Putamen (tissue), 1 donor: ENCODE measurements around the gene DNAL1.
A peak's percentile ranks its signal among the peaks of the same experiment; 100 is the strongest.

Source experiments
- DNase-seq: peaks from one replicate; pipeline ENCODE4 v3.0.0-alpha.2; 2016; ENCODE audit warnings: low spot score

DNAL1 gene

GRCh38 chr14:73725116-73726024, 80.6 kb downstream of the DNAL1 start:
- no peak for DNase-seq

GRCh38 chr14:73726025-73726961, 81.5 kb downstream of the DNAL1 start:
- no peak for DNase-seq

- DNase-seq: no peak
Observed at GRCh38 chr14:73727166-73727565, 82.4 kb downstream of the DNAL1 start.

GRCh38 chr14:73728717-73729330, 84.0 kb downstream of the DNAL1 start:
- DNase-seq: peak; percentile 75

GRCh38 chr14:73729556-73730265, 84.9 kb downstream of the DNAL1 start:
- no peak for DNase-seq

GRCh38 chr14:73731111-73731510, 86.3 kb downstream of the DNAL1 start:
- DNase-seq: no peak

- no peak for DNase-seq
Observed at GRCh38 chr14:73732006-73732405, 87.2 kb downstream of the DNAL1 start.

- no peak for DNase-seq
Observed at GRCh38 chr14:73736842-73737241, 92.1 kb downstream of the DNAL1 start.

GRCh38 chr14:73738518-73739173, 93.9 kb downstream of the DNAL1 start:
- DNase-seq: no peak

- DNase-seq: no peak
Observed at GRCh38 chr14:73739174-73739898, 94.5 kb downstream of the DNAL1 start.

GRCh38 chr14:73739899-73740617, 95.3 kb downstream of the DNAL1 start:
- no peak for DNase-seq

- DNase-seq: no peak
Observed at GRCh38 chr14:73740618-73741326, 96.0 kb downstream of the DNAL1 start.

- DNase-seq: no peak
Observed at GRCh38 chr14:73741386-73741875, 96.6 kb downstream of the DNAL1 start.

- DNase-seq: no peak
Observed at GRCh38 chr14:73741876-73742519, 97.2 kb downstream of the DNAL1 start.

- DNase-seq: no peak
Observed at GRCh38 chr14:73742520-73743238, 97.9 kb downstream of the DNAL1 start.

GRCh38 chr14:73743431-73743931, 98.7 kb downstream of the DNAL1 start:
- DNase-seq: no peak

- peak; percentile 79 for DNase-seq
Observed at GRCh38 chr14:73744175-73744867, 99.5 kb downstream of the DNAL1 start.
